GM18502 (cell line): Measurements from ENCODE around the gene IRX2.

ENCODE experiments used
- ATAC-seq: cut with Tn5 transposase; IDR thresholded peaks from one replicate; pipeline ENCODE4 v1.9.1; 2021; ENCODE audit warnings: mild to moderate bottlenecking; ENCODE audit not compliant: unreplicated experiment, poor library complexity

IRX2 gene

DNA sequence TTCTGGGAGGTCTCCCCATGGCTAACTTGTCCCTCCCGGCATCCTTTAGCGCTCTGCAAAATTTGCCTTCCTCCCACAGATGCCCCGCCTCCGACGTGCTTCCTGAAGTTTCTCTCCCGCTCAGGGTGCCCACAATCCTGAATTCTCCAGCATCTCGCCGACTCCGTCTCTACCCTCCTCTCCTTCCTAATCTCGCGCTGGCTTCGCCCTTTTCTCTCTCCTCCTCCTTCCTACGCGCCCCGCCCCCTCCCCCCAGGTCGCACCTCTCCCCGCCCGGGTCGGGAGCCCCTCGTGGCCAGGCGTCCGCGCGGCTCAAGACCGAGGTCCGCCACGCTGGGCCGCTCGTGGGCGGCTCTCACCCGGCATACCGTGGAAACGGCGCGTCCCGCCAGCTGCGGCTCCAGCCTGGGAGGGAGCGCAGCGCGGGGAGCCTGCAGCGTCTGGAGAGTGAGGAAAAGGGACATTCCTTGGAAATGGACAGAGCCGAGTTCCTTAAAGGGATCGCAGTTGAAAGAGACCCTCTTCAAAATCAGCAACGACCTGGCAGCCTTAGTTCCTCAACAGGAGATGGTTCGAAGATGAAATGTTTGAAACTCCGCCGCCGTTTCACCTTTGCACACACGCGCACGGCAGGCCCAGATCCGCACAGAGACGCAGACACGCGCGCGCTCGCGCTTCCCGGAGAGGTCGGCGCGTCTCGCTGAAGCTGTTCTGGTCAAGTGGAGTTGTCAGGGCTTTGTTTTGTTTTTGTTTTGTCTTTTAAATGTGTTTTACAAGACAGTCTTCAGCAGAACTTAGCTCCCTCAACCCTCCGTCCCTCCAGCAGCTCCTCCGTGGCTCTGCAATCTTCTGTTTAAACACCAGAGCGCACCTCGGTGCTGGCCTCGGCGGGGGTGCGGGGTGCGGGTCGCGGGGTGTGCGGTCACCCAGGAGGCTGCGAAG is 5.0 kb upstream of the IRX2 start:
- no peak for ATAC-seq

DNA sequence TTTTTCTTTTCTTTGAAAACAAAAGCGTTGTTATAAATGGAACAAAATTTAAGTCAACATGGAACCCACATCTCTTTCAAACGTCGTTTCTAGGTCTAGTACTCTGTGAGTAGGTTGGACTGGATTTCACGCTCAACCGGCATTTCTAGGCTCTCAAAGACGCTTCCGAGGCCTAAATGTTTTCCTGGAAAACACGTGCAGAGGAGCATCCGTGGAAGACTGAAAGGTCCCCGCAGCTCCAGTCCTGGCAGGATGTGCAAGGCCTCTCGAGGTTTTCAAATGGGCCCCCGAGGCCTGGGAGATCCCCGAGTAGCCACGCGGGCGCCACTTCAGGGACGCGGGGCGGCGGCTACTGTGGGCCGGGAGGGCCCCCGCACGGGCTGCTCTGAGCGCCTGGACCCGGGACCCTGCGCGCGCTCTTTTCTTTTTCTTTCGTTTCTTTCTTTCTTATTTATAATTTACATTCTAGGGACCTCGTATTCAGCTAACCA is 4.2 kb upstream of the IRX2 start:
- no peak for ATAC-seq

DNA sequence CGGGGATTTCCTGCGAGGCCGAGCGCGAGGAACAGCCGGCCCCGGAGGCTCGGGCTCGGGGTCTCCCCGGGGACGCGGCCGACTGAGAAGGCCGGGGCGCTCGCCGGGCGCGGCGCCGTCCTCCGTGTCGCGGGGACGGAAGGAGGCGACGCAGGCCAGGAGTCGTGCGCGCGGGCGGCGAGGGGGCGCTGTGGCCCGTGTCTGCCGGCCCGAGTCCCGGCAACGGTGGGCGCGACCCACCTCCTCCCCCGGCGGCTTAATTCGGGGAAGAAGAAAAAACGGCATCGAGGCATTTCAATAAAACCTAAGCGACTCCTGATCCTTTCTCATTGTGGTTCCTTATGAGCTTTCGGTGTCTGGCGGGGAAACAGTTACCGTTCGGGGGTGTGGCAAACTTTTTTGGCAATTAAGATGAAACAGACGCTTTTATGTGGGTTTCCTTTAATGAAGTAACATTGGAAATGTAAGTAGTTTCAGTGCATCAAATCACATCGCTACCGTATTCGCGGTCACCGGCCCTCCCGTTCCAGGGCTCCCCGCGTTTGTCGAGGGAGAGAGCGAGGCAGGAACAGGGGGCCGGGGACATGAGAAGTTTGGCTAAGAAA is 3.7 kb upstream of the IRX2 start:
- ATAC-seq = no peak

DNA sequence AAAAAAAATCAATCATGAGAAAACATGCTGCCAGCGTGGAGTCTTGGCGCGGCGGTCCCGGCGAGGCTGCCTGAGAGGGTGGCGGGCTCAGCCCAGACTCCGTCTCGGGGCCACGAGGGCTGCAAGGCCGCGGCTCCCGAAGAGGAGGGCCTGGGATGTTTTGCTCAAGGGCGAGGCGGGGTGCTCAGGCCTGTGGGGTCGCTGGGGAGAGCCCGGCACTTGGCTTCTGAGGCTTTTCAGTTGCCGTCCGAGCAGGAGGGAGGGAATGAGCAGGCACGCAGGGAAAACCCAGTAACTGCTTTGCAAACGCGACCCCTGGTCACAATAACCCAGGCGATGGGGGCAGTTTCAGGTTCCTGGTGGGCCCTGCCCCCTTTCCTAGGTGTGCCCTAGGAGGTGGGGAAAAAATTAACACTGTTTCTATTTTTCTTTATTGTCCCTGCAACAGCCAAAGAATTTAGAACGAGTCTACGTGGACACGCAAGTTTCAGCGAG is 3.2 kb upstream of the IRX2 start:
- ATAC-seq = no peak

DNA sequence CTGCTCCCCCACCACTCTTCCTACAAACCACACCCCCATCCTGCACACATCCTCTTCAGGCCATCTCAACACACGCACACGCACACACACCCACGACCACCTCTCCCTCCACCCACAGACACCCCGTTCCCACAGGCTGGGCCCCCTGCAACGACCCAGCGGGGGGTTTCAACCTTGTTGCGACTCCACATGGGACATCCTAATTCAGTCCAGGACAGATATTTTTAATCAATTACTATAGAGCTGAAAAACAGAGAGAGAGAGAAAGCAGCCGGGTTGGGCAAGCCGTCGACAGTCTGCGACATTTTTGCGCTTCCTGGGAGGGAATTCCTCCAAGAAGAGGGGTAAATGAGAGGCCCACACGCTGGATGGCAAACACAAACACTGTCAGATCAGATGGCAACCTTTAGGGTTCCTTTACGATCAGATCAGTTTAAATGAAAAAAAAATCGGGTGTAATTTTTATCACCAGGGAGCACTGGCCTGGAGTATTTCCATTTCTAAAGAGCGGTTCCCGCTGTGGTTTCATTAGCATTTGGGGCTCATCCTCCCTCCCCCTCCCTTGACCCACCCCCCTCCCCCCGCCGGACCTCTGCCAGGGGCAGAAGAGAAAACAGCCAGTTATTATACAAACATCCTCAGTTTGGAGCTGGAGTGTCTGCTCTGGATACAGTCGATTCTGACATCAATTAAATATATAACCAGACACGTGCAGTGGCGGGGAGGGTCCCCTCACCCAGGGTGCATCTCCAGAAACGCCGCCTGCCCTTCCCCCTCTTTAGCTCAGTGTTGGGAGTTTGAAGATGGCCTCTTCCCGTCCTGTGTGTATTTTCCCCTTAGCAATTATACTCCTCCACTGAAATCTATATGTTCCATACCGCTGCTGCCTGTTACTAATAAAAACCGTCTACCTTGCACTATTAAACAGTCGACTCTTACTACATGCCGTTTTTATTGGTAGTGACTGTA is 2.3 kb upstream of the IRX2 start:
- ATAC-seq = no peak

DNA sequence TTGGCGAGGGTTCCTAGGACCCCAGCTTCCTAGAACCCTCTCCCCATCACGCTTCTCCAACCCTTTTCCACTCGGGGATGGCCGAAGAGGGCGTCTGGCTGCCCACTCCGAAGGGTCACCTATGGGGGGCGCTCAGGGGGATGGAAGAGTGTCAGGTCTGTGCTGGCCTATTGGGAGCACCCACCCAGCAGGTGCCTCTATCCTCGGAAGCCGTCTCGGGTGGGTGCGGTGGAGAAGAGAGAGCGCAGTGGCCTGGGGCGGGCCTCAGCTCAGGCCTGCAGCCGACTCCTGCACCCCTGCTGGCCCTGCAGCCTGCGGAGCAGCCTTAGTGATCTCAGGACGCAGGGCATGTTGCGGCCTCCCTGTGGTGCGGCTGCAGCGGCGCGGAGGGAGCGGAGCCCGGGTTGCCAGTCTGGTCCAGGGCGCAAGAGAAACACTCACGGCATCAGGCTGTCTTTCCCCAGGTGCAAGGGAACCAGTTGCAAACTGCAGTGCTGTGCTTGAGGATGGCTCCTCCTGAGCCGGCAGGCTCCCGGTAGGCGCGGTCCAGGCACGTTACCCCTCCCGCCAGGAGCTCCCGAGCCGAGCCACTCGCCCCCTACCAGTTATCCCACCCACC is 1.5 kb upstream of the IRX2 start:
- no peak for ATAC-seq

DNA sequence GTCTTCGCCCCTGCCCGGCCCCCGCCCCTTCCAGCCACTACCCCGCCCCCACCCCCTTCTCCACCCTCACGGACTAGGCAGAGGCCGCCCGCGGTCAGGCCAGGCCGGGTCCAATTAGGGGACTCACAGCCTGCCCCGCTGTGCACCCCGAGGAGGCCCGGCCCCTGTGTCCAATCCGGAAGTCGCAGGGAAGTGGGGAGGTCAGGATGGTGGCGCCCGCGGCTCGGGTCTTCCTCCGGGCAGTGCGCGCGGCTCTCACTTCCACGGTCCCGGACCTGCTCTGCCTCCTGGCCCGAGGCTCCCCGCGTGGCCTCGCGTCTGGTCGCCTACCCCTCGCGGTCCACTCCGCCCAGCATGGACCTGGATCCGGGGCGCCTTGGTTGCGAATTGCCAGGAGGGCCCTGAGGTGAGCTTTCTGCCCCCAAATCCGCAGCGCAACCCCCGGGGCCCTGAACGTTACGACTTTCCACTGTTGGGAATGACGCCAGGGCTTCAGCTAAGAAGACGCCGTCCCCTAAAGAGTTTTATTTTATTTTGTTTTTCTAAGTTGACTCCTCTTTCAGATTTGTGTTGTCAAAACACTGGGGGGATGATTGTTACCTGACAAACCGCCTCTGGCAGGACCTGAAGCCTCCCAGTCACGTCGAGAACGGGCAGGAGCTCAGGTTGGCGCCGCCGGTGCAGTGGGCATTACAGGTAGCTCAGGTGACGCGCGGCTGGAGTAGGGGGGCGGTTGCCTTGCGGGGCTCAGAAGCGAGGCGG is 763 bp upstream of the IRX2 start:
- ATAC-seq = no peak

DNA sequence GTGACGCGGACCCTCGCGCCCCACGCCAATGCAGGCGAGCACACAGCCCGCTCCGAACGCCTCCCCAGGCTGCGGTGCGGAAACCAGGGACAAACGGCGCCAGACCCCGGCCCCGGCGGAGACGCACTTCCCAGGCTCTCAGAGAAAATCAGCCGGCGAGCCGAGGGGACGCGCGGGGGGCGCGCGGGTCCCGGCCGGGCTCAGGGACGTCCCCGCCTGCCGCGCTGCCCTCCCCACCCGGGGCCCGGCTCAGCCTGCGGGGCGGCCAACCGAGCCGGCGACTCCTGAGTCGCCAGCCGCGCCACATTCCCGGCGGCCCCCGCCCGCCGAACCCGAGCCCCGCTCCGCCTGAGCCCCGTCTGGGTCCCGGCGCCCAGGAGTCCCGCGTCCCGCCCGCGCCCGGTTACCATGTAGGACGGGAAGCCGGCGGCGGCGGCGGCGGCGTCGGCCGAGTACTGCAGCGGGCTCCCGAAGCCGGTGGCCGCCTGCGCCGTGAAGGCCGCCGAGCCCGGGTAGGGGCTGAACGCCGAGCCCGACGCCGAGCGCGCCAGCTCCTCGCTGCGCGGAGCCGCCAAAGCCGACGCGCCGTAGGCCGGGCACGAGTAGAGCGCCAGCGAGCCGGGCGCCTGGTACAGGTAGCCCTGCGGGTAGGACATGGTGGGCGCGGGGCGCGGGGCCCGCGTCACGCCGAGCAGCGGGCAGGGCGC is 566 bp downstream of the IRX2 start:
- ATAC-seq = no peak

DNA sequence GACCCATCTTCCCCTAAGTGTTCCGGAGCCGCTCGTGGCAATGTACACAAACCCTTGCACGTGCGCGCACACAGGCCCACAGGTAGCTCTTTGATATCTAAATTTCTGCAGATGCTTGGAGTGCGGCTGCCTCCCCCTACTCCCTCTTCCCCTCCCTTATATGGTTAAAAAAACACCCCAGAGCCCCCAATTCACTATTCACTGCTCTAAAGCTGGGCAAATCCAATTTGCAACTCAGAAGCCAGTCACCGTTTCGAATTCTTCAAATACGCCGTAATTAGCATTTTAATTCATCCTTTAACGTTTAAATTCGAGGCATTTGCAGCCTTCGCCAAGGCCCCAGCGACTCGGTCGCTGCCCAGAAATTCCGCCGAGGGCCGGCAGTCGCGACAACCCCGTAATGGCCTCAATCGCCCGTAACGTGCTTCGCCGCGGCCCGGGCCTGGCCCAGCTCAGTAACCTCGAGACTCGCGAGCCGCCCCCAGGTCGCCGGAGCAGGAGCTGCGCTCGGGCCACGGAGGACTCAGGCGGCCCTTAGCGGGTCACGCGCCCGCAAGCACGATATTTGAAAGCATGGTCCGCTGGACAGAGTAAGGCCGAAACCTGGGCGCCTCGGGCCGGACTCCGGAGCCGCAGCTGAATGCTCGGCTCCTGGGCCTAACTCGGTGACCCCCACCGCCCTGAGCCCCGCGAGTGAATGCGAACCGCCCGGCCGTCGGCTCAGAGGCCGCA is 1.3 kb downstream of the IRX2 start:
- no peak for ATAC-seq

DNA sequence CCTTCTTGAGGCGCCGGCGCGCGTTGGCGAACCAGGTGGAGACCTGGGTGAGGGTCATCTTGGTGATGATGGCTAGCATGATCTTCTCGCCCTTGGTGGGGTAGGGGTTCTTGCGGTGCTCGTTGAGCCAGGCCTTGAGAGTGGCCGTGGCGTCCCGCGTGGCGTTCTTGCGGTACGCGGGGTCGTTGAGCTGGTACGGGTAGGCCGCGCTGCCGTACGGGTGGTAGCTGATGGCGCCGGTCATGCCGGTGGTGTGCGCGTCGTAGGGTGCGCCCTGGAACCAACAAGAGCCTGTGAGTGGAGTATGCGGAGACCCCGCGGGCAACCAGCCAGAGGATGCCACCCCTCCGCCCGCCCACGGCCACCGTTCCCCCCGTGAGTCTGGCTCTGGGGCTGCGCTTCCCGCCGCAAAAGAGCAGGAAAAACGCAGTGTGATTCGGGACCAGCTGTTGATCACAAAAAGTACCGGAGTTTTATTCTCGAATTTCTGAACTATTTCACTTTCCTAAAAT is 1.9 kb downstream of the IRX2 start:
- ATAC-seq = no peak

DNA sequence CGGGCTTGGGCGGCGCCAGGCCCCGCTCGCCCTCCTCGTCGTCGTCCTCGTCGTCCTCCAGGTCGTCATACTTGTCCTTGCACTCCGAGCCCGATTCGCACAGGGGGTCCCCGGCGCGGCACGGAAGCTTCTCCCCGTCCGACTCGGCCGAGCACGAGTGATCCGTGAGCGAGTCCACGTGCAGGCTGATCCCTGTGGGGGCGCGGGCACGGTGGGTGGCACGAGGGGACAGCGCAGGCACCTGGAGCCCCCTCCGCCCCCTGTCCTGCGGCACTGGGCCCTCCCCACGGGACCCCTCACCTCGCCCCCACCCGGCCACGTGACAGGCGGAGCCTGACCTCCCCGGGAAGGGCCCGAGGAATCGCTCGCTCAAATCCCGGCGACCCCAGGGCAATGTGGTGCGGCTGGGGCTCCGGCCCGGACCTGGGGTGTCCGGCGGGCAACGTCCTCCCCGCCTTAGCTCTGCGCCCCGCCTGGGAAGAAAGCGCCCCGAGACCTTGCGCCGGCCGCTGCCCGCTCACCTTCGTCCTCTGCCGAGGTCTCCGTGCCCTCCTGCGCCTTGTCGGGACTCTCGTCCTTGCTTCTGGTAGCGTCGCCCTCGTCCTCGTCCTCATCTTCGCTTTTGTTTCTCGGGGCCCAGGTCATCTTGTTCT is 2.5 kb downstream of the IRX2 start:
- ATAC-seq = no peak

DNA sequence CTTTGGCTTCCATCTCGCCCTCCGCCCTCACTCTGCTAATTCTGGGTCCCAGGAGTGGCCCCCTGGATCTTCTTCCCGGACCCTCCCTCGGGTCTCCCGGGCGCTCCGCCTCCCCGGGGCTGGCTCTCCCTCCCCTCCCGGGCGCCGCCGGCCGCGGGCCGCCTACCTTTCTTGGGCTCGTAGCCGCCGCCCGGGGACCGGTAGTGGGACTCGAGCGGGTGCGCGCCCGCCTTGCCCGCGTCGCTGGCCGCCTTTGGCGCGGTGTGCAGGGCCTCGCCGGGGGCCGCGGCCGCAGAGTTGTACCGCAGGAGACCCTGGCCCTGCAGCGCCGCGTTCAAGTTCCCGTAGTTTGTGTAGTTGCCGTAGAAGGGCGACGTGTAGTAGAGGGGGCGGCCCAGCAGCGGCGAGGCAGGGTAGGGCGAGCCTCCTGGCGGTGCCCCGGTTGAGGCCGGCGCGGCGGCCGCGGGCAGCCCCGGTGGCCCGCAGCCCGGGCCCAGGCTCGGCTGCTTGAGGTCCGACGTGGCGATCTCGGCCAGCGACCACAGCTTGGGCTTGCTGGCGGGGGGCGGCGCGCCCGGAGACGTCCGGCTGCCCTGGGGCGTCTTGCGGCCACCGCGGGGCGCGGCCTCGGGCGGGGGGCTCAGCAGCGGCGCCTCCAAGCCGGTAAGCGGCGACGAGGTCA is 3.2 kb downstream of the IRX2 start:
- ATAC-seq = no peak

DNA sequence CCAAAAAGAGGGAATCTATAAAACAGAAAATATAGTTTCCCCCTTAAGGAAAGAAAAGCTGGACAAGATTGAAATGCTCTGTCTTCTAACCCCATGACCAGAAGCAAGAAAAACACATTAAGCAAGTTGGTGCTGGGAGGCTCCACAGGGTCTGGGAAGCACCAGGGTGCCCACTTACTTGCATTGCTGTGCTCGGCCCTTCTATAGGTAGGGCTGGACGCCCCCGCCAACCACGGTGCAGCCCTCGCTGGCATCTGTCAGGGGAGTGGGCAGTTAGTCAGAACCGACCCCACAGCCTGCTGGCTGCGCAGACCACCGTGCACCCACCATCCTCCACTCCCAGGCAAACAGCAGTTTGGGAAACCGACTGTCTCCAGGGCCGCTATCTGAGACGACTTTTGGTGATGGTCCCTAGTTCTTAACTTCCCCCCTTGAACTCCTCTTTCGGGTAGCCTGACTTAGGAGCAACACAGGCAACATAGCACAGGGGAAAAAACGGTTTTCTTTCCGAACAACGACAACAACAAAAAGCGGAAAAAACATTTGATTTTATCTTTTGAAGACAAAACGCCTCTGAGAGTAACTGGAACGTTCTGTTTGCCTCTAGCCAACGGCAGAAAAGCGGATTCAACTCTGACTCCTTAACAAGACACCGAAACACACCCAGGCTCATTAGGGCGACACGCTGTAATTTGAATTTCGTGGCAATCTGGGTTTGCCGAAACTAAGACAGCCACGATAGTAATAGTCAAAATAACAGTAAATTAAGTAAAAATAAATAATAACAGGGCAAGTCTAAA is 3.9 kb downstream of the IRX2 start:
- ATAC-seq = no peak

DNA sequence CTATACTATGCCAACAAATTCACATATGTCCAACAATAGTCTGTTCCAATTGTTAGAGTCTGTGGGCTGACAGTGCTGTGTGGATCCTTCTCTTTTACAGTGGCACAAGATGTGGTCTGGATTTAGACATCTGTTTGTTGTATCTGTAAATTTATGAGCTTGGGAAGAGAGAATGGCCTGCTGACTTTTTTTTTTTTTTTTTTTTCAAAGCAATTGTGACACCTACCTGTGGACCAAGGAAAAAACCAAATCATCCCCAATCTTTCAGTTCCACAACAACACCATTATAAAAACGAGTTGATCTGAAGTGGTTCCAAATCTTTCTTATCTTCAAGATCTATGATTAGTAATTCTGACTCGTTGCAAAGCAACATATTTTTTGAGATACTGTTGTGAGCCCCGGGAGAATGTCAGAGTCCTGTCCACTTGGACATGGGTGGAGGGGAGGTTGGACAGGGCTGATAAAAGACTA is 4.9 kb downstream of the IRX2 start:
- no peak for ATAC-seq

DNA sequence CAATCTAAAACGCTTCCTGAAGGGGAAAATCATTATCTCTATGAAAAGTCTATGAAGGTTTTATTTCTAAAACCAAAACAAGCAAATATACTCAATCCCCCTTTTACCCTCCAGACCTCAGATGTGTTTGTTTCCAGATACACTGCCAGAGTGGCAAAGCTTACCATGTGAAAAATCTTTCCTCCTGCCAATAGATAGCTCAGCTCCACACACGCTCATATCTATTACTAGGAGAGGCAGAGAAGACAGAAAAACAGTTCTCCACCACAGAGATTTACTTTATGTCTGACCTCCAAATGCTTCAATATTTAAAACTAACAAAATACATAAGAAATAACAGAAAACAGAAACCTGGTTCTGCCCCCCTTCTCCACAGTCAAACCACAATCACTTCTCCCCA is 7.0 kb downstream of the IRX2 start:
- no peak for ATAC-seq
